H1 (cell line): ENCODE measurements around the gene IKZF2. TPM values are rescaled to one million over a fixed set of nuclear protein-coding genes. Genes with fewer than 3 reads are reported as not detected.

Experiments used
- CTCF ChIA-PET: fragments of 300-600 bp; sonication (Branson Sonifier 250); formaldehyde crosslinking; loops from one replicate; lab custom pipeline; 2021; ENCODE audit not compliant: partially characterized antibody; lab: Charles Lee
- POLR2A ChIA-PET: fragments of 300-600 bp; sonication (Branson Sonifier 250); formaldehyde crosslinking; loops from one replicate; lab custom pipeline; 2021; ENCODE audit warnings: inconsistent platforms; ENCODE audit not compliant: partially characterized antibody; lab: Charles Lee
- DNase-seq, 2 experiments: peaks; one replicate each; pipeline versions ENCODE4 v3.0.0 to v3.0.0-alpha.2; 2010 to 2022; ENCODE audit warnings: low spot score in 2 of 2, low read depth in 1 of 2, mixed read lengths in 1 of 2
- FAIRE-seq: peaks from 2 replicates; lab custom pipeline; 2011; peaks lifted over from hg19 to GRCh38; lab: Jason Lieb, UNC
- H2AFZ ChIP-seq: 2 replicates; pipeline ENCODE4 v1.8.1; 2012; ENCODE audit warnings: low read length, inconsistent platforms
- H2AK5ac ChIP-seq: 2 replicates; pipeline ENCODE4 v1.6.1; 2013; ENCODE audit warnings: low read depth, low read length
- H2BK120ac ChIP-seq: replicated peaks from 2 replicates; pipeline ENCODE3; 2013; ENCODE audit warnings: low read depth, low read length, inconsistent platforms
- H2BK12ac ChIP-seq: 2 replicates; pipeline ENCODE4 v1.6.1; 2013; ENCODE audit warnings: low read depth, low read length
- H2BK15ac ChIP-seq: 2 replicates; pipeline ENCODE4 v1.6.1; 2013; ENCODE audit warnings: low read length
- H2BK20ac ChIP-seq: 2 replicates; pipeline ENCODE4 v1.6.1; 2013; ENCODE audit warnings: low read length
- H2BK5ac ChIP-seq: 2 replicates; pipeline ENCODE4 v1.6.1; 2013; ENCODE audit warnings: low read depth, low read length
- H3K14ac ChIP-seq: 2 replicates; pipeline ENCODE4 v1.6.1; 2013; ENCODE audit warnings: inconsistent platforms; ENCODE audit not compliant: insufficient read length
- H3K18ac ChIP-seq: 2 replicates; pipeline ENCODE4 v1.6.1; 2013; ENCODE audit warnings: low read length; ENCODE audit errors: extremely low read depth
- H3K23ac ChIP-seq: 2 replicates; pipeline ENCODE4 v1.6.1; 2013; ENCODE audit warnings: inconsistent platforms; ENCODE audit not compliant: insufficient read length
- H3K23me2 ChIP-seq: 2 replicates; pipeline ENCODE4 v1.6.1; 2013; ENCODE audit warnings: low read depth, low read length
- H3K27ac ChIP-seq: 2 replicates; pipeline ENCODE4 v1.6.1; 2011; ENCODE audit warnings: low read depth, low read length, inconsistent platforms
- H3K27me3 ChIP-seq, 4 experiments: replicated peaks in 1 of 4; 1 replicate in 1 of 4; 2 replicates in 3 of 4; pipeline versions ENCODE4 v1.6.1 to v1.8.1; 2011 to 2013; ENCODE audit warnings: low read length in 3 of 4, mild to moderate bottlenecking in 3 of 4, inconsistent platforms in 2 of 4, mixed read lengths in 2 of 4, moderate library complexity in 1 of 4; ENCODE audit not compliant: control insufficient read depth in 3 of 4, insufficient read depth in 3 of 4; ENCODE audit errors: extremely low read depth in 1 of 4
- H3K36me3 ChIP-seq, 4 experiments: 2 replicates each; pipeline versions ENCODE4 v1.6.1 to v1.8.1; 2011 to 2013; ENCODE audit warnings: mild to moderate bottlenecking in 4 of 4, low read length in 3 of 4, moderate library complexity in 2 of 4, control low read depth in 1 of 4, inconsistent platforms in 1 of 4; ENCODE audit not compliant: insufficient read depth in 4 of 4, control insufficient read depth in 2 of 4
- H3K4ac ChIP-seq: replicated peaks from 2 replicates; pipeline ENCODE3; 2013; ENCODE audit warnings: low read length, low read depth, mixed read lengths, inconsistent platforms; ENCODE audit not compliant: insufficient read length
- H3K4me1 ChIP-seq, 4 experiments: replicated peaks in 1 of 4; 1 replicate in 1 of 4; 2 replicates in 3 of 4; pipeline versions ENCODE4 v1.6.1 to v1.8.1; 2011 to 2013; ENCODE audit warnings: low read length in 3 of 4, inconsistent platforms in 2 of 4, mixed read lengths in 1 of 4; ENCODE audit not compliant: insufficient read depth in 4 of 4, control insufficient read depth in 3 of 4
- H3K4me2 ChIP-seq, 2 experiments: 2 replicates each; pipeline versions ENCODE4 v1.6.1 to v1.8.1; 2011 to 2013; ENCODE audit warnings: low read depth in 2 of 2, low read length in 2 of 2, control low read depth in 1 of 2, inconsistent platforms in 1 of 2, mild to moderate bottlenecking in 1 of 2; ENCODE audit not compliant: insufficient read depth in 1 of 2
- H3K4me3 ChIP-seq, 4 experiments: fragments of 200-600, 300-600 bp in 1 of 4; sonication (generic), shearing (Covaris generic), sonication (Bioruptor Twin) in 1 of 4; 2 replicates each; pipeline versions ENCODE4 v1.5.1 to v1.8.1; 2011 to 2016; ENCODE audit warnings: low read length in 4 of 4, low read depth in 3 of 4, control low read depth in 2 of 4, inconsistent platforms in 2 of 4, mild to moderate bottlenecking in 2 of 4, mixed read lengths in 1 of 4, moderate library complexity in 1 of 4; ENCODE audit not compliant: insufficient read depth in 2 of 4; ENCODE audit errors: extremely low read depth in 1 of 4
- H3K56ac ChIP-seq: replicated peaks from 2 replicates; pipeline ENCODE3; 2013; ENCODE audit warnings: low read depth, mild to moderate bottlenecking, mixed read lengths, low read length, inconsistent platforms; ENCODE audit not compliant: insufficient read length
- H3K79me1 ChIP-seq: 2 replicates; pipeline ENCODE4 v1.6.1; 2013; ENCODE audit warnings: low read depth, low read length, control low read depth
- H3K79me2 ChIP-seq, 2 experiments: 2 replicates each; pipeline versions ENCODE4 v1.6.1 to v1.8.1; 2012 to 2013; ENCODE audit warnings: low read length in 2 of 2, mild to moderate bottlenecking in 2 of 2, inconsistent platforms in 1 of 2; ENCODE audit not compliant: insufficient read depth in 2 of 2, control insufficient read depth in 1 of 2
- H3K9ac ChIP-seq, 4 experiments: replicated peaks in 1 of 4; 1 replicate in 1 of 4; 2 replicates in 3 of 4; pipeline versions ENCODE4 v1.6.1 to v1.8.1; 2011 to 2013; ENCODE audit warnings: low read depth in 3 of 4, low read length in 3 of 4, control low read depth in 2 of 4, mild to moderate bottlenecking in 2 of 4, moderate library complexity in 2 of 4, inconsistent platforms in 1 of 4; ENCODE audit errors: extremely low read depth in 1 of 4
- H3K9me3 ChIP-seq, 2 experiments: 2 replicates each; pipeline versions ENCODE4 v1.6.1 to v1.8.1; 2012 to 2013; ENCODE audit warnings: mild to moderate bottlenecking in 2 of 2, moderate library complexity in 2 of 2, control low read depth in 1 of 2, inconsistent platforms in 1 of 2, low read depth in 1 of 2, low read length in 1 of 2, mixed read lengths in 1 of 2; ENCODE audit not compliant: insufficient read depth in 2 of 2
- H4K20me1 ChIP-seq, 2 experiments: replicated peaks in 1 of 2; 2 replicates each; pipeline versions ENCODE3 to v1.8.1; 2011 to 2013; ENCODE audit warnings: inconsistent platforms in 2 of 2, low read length in 2 of 2, mild to moderate bottlenecking in 1 of 2; ENCODE audit not compliant: insufficient read depth in 2 of 2, control insufficient read depth in 1 of 2
- H4K5ac ChIP-seq: 2 replicates; pipeline ENCODE4 v1.6.1; 2013; ENCODE audit warnings: low read length, low read depth, mixed read lengths, inconsistent platforms; ENCODE audit not compliant: insufficient read length
- H4K8ac ChIP-seq: 2 replicates; pipeline ENCODE4 v1.8.0; 2013; ENCODE audit warnings: mild to moderate bottlenecking, moderate library complexity, low read length, inconsistent platforms; ENCODE audit not compliant: insufficient read depth; ENCODE audit errors: extremely low read depth
- H4K91ac ChIP-seq: replicated peaks from 2 replicates; pipeline ENCODE3; 2013; ENCODE audit warnings: low read length, mixed read lengths, inconsistent platforms; ENCODE audit not compliant: insufficient read length
- BACH1 ChIP-seq: IDR thresholded peaks from 2 replicates; pipeline ENCODE4 v1.6.1; 2012; ENCODE audit warnings: low read length, improper control_type of control experiment
- KDM1A ChIP-seq: fragments of 200-600, 300-600 bp; sonication (generic); IDR thresholded peaks from 2 replicates; pipeline ENCODE4 v1.7.1; 2016; ENCODE audit warnings: mild to moderate bottlenecking, low read length, borderline replicate concordance
- NANOG ChIP-seq: IDR thresholded peaks from 2 replicates; pipeline ENCODE4 v1.6.1; 2011; ENCODE audit warnings: low read length, low read depth, mild to moderate bottlenecking, inconsistent platforms; ENCODE audit not compliant: insufficient read depth, poor library complexity, severe bottlenecking
- PHF8 ChIP-seq: fragments of 200-600 bp; sonication (generic); conservative IDR thresholded peaks from 2 replicates; pipeline ENCODE4 v1.7.1; 2012; ENCODE audit warnings: low read depth, mild to moderate bottlenecking, inconsistent platforms, low read length, moderate library complexity
- POLR2A ChIP-seq, 2 experiments: IDR thresholded peaks; 1 replicate in 1 of 2; 2 replicates in 1 of 2; pipeline ENCODE4 v1.6.1; 2011; ENCODE audit warnings: low read depth in 2 of 2, low read length in 2 of 2, mild to moderate bottlenecking in 2 of 2; ENCODE audit errors: control extremely low read depth in 1 of 2
- SUZ12 ChIP-seq: fragments of 200-600 bp; sonication (generic); IDR thresholded peaks from 2 replicates; pipeline ENCODE4 v1.6.1; 2012; ENCODE audit warnings: mild to moderate bottlenecking, inconsistent platforms, low read length, moderate library complexity, mixed read lengths
- WGBS, 2 experiments: shearing (Covaris generic) in 1 of 2; methylation state at CpG; one replicate each; pipeline versions ENCODE4 v1.1.6 to v1.1.7; 2013 to 2015; ENCODE audit warnings: low lambda C conversion rate in 2 of 2, mixed read lengths in 2 of 2, inconsistent platforms in 1 of 2, low coverage in 1 of 2, missing lambda C conversion rate in 1 of 2; ENCODE audit not compliant: insufficient replicate concordance in 2 of 2, insufficient coverage in 1 of 2, insufficient read length in 1 of 2; ENCODE audit errors: extremely low coverage in 1 of 2, missing lambda C conversion rate in 1 of 2; 5-methylcytosine and 5-hydroxymethylcytosine counted together
- polyA plus RNA-seq, 7 experiments: library from polyadenylated mRNA; depleted of rRNA in 3 of 7; stranded (reverse) in 5 of 7; unstranded in 2 of 7; fragments of >200 nt in 5 of 7; fragments of 200-250 nt in 2 of 7; gene quantifications; 1 replicate in 5 of 7; 2 replicates in 1 of 7; 4 replicates in 1 of 7; pipeline versions ENCODE4 v1.2.1 to v1.2.3, GENCODE V29; 2011 to 2013; ENCODE audit warnings: missing spikeins in 2 of 7, mixed read lengths in 2 of 7
- total RNA-seq: library from RNA; stranded (reverse); fragmentation: NEBNext Ultra II Directional; extraction: Animal tissue kit (Norgen Biotek cat#: 25700); gene quantifications from 2 replicates; pipeline ENCODE4 v1.2.1, GENCODE V29; 2021
- TF ChIP-seq, protein P1 (sequence below), 3 experiments: IDR thresholded peaks; 1 replicate in 2 of 3; 2 replicates in 1 of 3; pipeline versions ENCODE4 v1.5.1 to v1.6.1; 2011; ENCODE audit warnings: low read length in 3 of 3, mild to moderate bottlenecking in 3 of 3, inconsistent platforms in 2 of 3, low read depth in 1 of 3, moderate library complexity in 1 of 3; ENCODE audit not compliant: insufficient read depth in 1 of 3; ENCODE audit errors: control extremely low read depth in 1 of 3

The IKZF2 gene
- total and polyA plus RNA-seq, 2 of the 8 experiments (the other 6 are each of a cell fraction or from before 2014, with no cell fraction given), result 1.7 to 4.4 TPM

DNA sequence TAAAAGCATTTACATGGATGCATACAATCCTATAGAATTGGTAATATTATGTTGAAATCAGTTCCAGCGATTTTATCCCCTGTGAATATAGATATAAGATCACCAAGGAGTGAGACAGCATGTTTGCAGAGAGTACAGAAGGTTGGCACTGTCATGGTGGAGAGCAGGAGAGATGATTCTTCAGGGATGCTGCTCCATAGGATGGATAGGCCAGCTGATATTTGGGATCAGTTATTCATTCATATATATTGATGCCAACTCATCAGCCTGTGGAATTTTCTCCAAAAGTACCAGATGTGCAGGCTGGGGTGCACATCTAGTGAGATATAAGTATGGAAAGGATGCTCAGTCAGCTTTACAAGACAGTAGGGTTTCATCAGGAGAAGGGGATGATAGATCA, 139.9 kb downstream of the IKZF2 start:
- Histone ChIP-seq H4K5ac (no peak overlapping the region), H3K4ac (no peak overlapping the region), H3K23ac (no peak overlapping the region), H4K91ac (no peak overlapping the region), H3K9ac (no peak overlapping the region), H3K27me3 (no peaks in the 10 kb centered on the region), H3K27ac (no peak overlapping the region), H2BK120ac (no peak overlapping the region), H3K79me2 (no peaks in the 10 kb centered on the region), H3K4me3 (no peak overlapping the region), H2BK20ac (no peak overlapping the region), H3K23me2 (no peaks in the 10 kb centered on the region), H3K4me1 (no peaks in the 10 kb centered on the region), H4K8ac (no peak overlapping the region)
- no peak for FAIRE-seq
- TF ChIP-seq PHF8 (no peak), KDM1A (no peak), POLR2A (IDR thresholded peaks at IDR 0.05; ENCODE audit: control extremely low read depth in 1 of 2, low read depth in 2 of 2, low read length in 2 of 2) (no peak), SUZ12 (no peak), NANOG (no peak), BACH1 (no peak)
- TF ChIP-seq, protein P1, sequence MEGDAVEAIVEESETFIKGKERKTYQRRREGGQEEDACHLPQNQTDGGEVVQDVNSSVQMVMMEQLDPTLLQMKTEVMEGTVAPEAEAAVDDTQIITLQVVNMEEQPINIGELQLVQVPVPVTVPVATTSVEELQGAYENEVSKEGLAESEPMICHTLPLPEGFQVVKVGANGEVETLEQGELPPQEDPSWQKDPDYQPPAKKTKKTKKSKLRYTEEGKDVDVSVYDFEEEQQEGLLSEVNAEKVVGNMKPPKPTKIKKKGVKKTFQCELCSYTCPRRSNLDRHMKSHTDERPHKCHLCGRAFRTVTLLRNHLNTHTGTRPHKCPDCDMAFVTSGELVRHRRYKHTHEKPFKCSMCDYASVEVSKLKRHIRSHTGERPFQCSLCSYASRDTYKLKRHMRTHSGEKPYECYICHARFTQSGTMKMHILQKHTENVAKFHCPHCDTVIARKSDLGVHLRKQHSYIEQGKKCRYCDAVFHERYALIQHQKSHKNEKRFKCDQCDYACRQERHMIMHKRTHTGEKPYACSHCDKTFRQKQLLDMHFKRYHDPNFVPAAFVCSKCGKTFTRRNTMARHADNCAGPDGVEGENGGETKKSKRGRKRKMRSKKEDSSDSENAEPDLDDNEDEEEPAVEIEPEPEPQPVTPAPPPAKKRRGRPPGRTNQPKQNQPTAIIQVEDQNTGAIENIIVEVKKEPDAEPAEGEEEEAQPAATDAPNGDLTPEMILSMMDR (IDR thresholded peaks at IDR 0.05; ENCODE audit: control extremely low read depth in 1 of 3, insufficient read depth in 1 of 3, low read depth in 1 of 3, low read length in 3 of 3), result no peak
- TF ChIP-seq, all 59 proteins: peak for 0
- 65% methylated on average over 1 of the region's 1 CpG; no CpG with 5 or more reads in 1 of the 2 experiments for WGBS, 2 experiments
- Histone ChIP-seq H2BK5ac (no peak overlapping the region), H3K4me2 (no peak overlapping the region), H3K9me3 (no peaks in the 10 kb centered on the region), H2BK15ac (no peak overlapping the region), H3K36me3 (no peaks in the 10 kb centered on the region; a peak in 1 of 8 replicates), H3K79me1 (no peaks in the 10 kb centered on the region), H3K14ac (no peak overlapping the region), H2BK12ac (no peak overlapping the region), H2AFZ (no peak overlapping the region), H2AK5ac (no peak overlapping the region), H4K20me1 (no peaks in the 10 kb centered on the region), H3K56ac (no peak overlapping the region), H3K18ac (no peak overlapping the region)
- ChIA-PET CTCF (no interaction called here), POLR2A (no interaction called here)
- no peak for DNase-seq
